Measurements from ENCODE around the gene RNF146.
"Not testable (repeated sequence)": the region's sequence is repeated elsewhere in the genome, so short reads cannot be mapped to it uniquely, and the experiment has no call there.

The RNF146 gene

GRCh38 chr6:127266178-127266891 is at the start of gene RNF146:
Gene RNF146, plus strand, starts transcription at chr6:127266864. Its CDS starts 13,475 bp downstream, at chr6:127280339.
- peak; percentile 8 for FAIRE-seq

GRCh38 chr6:127219869-127220268 is 46.8 kb upstream of the RNF146 start:
- no peak for FAIRE-seq

GRCh38 chr6:127221201-127221600 is 45.5 kb upstream of the RNF146 start:
- no peak for FAIRE-seq

- FAIRE-seq: no peak
Observed at GRCh38 chr6:127222418-127222817, 44.2 kb upstream of the RNF146 start.

GRCh38 chr6:127225497-127225896 is 41.2 kb upstream of the RNF146 start:
- FAIRE-seq: no peak

GRCh38 chr6:127233819-127234218 is 32.8 kb upstream of the RNF146 start:
- FAIRE-seq: not testable (repeated sequence)

GRCh38 chr6:127243501-127243900 is 23.2 kb upstream of the RNF146 start:
- FAIRE-seq: no peak

GRCh38 chr6:127247114-127248096 is 19.3 kb upstream of the RNF146 start:
- no peak for FAIRE-seq

- FAIRE-seq: no peak
Observed at GRCh38 chr6:127249621-127250020, 17.0 kb upstream of the RNF146 start.

- FAIRE-seq: no peak
Observed at GRCh38 chr6:127255286-127255685, 11.4 kb upstream of the RNF146 start.

GRCh38 chr6:127262896-127263295 is 3.8 kb upstream of the RNF146 start:
- no peak for FAIRE-seq

GRCh38 chr6:127263481-127263880 is 3.2 kb upstream of the RNF146 start:
- no peak for FAIRE-seq

- no peak for FAIRE-seq
Observed at GRCh38 chr6:127266892-127267645, 405 bp downstream of the RNF146 start.

- no peak for FAIRE-seq
Observed at GRCh38 chr6:127267646-127268625, 1.3 kb downstream of the RNF146 start.

- no peak for FAIRE-seq
Observed at GRCh38 chr6:127272576-127272975, 5.9 kb downstream of the RNF146 start.

- FAIRE-seq: no peak
Observed at GRCh38 chr6:127273499-127273898, 6.8 kb downstream of the RNF146 start.

- FAIRE-seq: no peak
Observed at GRCh38 chr6:127276331-127276730, 9.7 kb downstream of the RNF146 start.

GRCh38 chr6:127277878-127278843 is 11.5 kb downstream of the RNF146 start:
- no peak for FAIRE-seq

GRCh38 chr6:127279815-127280214 is 13.2 kb downstream of the RNF146 start:
- no peak for FAIRE-seq

GRCh38 chr6:127282184-127282583 is 15.5 kb downstream of the RNF146 start:
- no peak for FAIRE-seq

GRCh38 chr6:127288705-127289104 is 22.0 kb downstream of the RNF146 start:
- no peak for FAIRE-seq

Measured in G401.6 (cell line).